HG03103 (cell line): ENCODE measurements around the gene ATP4A.
"Not testable (repeated sequence)": the region's sequence is repeated elsewhere in the genome, so short reads cannot be mapped to it uniquely, and the experiment has no call there.

ENCODE experiments used
- ATAC-seq: cut with Tn5 transposase; IDR thresholded peaks from one replicate; pipeline ENCODE4 v1.9.1; 2021; ENCODE audit warnings: low read depth; ENCODE audit not compliant: unreplicated experiment

The ATP4A gene

DNA sequence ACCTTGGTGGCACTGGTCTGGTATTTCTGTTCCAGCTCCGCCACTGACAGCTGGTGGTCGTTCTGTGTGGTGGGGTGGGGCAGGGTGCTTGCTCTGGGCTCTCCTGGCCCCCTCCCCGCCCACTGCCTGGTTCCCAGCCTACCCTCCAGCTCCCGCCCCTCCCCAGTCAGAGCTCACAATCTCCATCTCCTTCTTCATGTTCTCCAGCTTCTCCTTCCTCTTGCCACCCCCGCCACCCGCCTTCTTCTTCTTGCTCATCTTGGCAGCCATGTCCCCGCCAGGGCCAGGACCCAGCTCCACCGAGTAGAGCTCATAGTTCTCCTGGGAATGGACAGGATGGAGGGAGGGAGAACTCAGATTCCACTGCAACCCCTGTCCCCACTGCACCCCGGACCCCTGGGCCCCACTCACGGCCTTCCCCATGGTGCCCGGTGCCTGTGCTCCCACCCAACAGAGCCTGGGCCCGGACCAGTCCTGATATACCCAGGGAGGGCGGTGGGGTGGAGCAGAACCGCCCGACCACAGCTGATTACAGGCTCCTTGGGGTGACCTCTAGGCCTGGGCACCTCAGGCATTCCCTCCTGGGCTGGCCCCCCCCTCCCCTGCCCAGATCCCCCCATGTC is at the start of gene ATP4A:
TSS of gene ATP4A (minus strand) at position 452 of the 623 bp plus-strand sequence. CDS start at position 423, 29 bp downstream.
- ATAC-seq, result no peak

DNA sequence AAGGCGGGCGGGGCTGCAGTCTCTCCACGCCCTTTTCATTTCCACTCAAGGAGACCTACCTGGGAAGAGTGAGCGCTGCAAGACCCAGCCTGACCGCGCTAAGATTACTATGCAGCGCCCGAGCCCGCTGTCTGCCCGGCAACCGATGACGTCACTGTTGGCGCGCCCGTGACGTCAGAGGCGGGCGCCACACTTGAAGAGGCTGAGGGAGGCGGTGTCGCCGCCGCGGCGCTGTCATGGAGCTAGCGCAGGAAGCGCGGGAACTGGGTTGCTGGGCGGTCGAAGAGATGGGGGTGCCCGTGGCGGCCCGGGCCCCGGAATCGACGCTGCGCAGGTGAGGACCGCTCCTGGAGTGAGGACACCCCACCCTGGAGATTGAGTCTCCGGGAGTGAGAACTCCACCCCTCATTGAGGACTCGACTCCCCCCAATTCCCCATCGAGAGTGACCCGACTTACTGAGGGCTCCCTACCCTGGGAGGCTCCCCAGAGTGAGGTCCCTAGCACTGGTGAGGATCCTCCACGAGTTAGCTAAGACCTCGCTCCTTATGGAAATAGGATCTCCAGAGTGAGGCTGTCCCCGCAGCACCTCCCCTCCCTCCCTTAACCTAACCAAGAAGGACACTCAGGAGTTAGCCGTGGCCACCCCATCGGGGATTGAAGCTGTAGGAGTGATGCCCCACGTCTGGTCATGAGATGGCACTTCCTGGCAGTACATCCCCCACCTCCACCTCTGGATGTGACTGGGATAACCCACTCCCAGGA is 49.3 kb upstream of the ATP4A start, which contains the start of gene HAUS5:
TSS of gene HAUS5 (plus strand) at position 177 of the 763 bp plus-strand sequence. CDS start at position 237, 60 bp downstream.
- ATAC-seq, result peak; percentile 70

DNA sequence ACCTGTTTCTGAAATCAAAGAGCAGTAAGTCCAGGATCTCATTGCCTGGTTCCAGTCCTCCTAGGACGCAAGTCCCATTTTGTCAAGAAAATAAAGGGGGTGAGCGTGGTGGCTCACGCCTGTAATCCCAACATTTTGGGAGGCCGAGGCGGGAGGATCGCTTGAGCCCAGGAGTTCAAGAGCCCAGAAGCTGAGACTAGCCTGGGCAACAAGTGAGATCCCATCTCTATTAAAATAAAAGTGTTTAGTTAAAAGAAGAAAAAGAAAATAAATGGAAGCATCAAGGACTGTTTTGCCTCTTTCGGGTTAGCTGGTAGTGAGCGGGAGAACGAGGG is 48.7 kb upstream of the ATP4A start:
- no peak for ATAC-seq

GRCh38 chr19:35609851-35610353 is 46.4 kb upstream of the ATP4A start:
- no peak for ATAC-seq

DNA sequence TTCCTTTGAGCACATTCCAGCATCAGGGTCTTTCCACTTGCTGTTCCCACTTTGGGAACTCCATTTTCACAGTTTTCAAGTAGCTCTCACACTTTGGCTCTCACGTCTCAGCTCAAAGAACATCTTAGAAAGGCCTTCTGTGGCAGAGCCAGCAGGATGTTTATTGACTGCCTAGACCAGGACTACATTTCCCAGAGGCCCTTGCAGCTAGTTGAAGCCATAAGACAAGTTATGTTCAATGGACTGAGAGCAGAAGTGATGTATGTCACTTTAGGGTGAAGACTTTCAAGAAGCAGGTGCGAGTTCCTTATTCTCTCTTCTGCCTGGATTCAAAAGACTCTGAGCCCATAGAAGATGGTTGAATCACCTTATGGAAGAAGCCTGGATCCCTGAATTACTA is 44.8 kb upstream of the ATP4A start:
- ATAC-seq, result no peak

DNA sequence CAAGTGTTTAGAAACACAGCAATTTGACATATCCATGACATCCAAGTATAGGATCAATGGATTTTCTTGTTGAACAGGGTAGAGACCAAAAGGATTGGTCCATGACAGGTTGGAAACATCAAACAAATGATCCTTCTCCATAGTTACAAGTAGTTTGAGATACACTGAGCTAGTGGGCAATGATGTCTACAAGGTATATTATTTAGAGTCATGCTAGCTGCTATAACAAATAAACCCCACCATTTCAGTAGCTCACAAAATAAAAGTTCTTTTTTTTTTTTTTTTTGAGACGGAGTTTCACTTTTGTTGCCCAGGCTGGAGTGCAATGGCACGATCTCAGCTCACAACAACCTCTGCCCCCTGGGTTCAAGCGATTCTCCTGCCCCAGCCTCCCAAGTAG is 44.2 kb upstream of the ATP4A start:
- ATAC-seq, result no peak

DNA sequence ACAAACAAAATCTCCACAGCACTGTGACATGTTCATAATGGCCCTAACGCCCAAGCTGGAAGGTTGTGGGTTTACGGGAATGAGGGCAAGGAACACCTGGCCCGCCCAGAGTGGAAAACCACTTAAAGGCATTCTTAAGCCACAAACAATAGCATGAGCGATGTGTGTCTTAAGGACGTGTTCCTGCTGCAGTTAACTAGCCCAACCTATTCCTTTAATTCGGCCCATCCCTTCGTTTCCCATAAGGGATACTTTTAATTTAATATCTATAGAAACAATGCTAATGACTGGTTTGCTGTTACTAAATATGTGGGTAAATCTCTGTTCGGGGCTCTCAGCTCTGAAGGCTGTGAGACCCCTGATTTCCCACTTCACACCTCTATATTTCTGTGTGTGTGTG is 43.7 kb upstream of the ATP4A start:
- not testable (repeated sequence) for ATAC-seq

GRCh38 chr19:35604436-35604835 is 41.0 kb upstream of the ATP4A start:
- not testable (repeated sequence) for ATAC-seq

GRCh38 chr19:35601971-35602370 is 38.5 kb upstream of the ATP4A start:
- no peak for ATAC-seq

DNA sequence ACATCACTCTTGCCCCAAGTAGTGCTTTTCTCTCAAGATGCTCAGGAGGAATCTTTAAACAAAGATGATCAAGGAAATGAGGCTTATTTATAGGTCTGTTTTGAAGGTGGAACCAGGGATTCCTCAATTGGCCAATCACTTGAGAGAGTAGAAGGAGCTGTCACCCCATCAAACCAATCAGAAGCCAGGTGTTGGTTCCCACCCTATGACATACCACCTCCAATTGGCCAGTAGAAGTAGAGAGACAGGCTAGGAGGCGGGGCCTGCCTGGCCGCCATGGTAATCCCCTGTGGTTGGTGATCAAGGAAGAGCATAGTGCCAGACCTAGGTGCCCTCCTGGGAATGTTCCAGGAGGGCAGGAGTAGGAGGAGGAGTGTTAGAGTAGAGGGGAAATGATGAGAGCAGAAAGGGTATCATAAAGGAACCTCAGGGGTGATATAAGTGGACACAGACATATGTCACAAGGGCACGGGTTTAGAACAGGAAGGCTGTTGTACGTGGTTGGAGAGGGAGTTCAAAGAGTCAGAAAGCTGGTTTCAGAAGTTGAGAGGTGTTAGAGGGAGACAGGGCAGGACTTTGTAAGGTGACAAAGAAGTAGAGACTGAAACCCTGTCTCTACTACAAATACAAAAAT is 33.0 kb upstream of the ATP4A start:
- ATAC-seq, result no peak

DNA sequence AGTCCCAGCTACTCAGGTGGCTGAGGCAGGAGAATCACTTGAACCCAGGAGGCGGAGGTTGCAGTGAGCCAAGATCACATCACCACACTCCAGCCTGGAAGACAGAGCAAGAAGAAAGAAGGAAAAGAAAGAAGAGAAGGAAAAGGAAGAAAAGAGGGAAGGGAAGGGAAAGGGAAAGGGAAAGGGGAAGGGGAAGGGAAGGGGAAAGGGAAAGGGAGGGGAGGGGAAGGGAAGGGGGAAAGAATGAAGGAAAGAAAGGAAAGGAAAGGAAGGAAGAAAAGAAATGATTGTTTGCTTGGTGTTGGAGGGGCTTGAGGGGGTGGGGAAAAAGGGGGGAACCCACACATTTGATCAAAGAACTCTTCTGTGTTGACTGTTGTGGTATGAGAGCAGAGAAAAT is 32.5 kb upstream of the ATP4A start:
- no peak for ATAC-seq

DNA sequence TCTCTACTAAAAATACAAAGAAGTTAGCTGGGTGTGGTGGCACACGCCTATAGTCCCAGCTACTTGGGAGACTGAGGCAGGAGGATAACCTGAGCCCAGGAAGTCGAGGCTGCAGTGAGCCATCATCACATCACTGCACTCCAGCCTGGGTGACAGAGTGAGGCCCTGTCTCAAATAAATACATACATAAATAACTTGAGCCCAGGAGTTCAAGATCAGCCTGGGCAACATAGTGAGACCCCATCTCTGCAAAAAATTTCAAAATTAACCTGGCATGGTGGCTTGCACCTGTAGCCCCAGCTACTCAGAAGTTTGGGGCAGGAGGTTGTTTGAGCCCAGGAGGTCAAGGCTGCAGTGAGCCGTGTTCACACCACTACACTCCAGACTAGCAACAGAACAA is 31.6 kb upstream of the ATP4A start:
- not testable (repeated sequence) for ATAC-seq

DNA sequence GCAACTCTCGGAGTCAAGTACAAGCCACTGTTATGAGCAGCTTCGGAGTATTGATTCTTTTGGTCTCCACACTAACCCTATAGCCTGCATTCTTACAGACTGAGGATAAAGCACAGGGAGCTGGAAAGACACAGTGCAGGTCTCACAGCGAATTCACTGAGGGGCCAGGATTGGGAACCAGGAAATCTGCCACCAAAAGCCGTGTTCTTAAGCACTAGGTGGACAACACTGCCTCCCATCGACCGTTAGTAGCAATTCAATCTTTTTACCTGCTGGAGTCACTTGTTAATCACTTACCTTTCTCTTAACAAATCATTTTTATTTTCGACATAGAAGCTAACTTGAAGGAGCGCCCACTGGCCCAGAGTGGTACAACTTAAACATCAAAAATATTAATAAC is 28.8 kb upstream of the ATP4A start:
- no peak for ATAC-seq

GRCh38 chr19:35590875-35591274 is 27.4 kb upstream of the ATP4A start:
- ATAC-seq, result no peak

DNA sequence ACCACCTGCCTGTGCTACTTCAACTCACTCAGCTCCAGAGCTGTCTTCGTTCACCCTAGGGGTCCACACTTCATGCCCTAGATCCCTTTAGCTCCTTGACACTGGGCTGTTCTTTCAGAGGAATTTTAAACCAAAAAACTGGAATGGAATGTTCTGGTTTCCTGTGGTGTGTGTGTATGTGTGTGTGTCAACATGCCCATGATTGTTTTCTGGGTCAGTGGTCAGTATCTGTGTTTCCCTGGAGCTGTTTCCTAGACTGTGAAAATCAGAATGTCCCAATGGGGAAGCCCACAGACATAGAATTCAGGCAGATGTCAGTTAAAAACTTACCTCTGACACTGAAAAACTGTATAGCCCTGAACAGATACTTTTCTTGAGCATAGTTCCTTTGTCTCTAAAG is 23.9 kb upstream of the ATP4A start:
- ATAC-seq, result no peak

- no peak for ATAC-seq
Observed at GRCh38 chr19:35585848-35586247, 22.4 kb upstream of the ATP4A start, which contains the start of gene PMIS2. Gene PMIS2, plus strand, starts transcription at chr19:35586173. Its CDS starts 87 bp downstream, at chr19:35586260.

DNA sequence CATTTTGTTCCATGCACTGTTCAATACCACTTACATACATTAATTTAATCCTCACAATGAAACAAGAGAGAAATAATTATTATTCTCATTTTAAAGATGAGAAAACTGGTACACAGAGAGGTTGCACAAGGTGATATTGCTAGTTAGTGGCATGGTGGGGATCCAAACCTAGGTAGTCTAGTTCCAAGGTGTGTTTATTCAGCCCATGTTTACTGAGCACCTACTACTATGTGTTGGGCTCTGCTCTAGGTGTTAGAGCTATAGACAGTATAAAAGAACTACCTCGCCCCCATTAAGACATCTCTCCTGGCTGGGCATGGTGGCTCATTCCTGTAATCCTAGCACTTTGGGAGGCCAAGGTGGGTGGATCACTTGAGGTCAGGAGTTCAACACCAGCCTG is 19.3 kb upstream of the ATP4A start:
- ATAC-seq, result no peak

GRCh38 chr19:35578707-35579106 is 15.2 kb upstream of the ATP4A start:
- no peak for ATAC-seq

DNA sequence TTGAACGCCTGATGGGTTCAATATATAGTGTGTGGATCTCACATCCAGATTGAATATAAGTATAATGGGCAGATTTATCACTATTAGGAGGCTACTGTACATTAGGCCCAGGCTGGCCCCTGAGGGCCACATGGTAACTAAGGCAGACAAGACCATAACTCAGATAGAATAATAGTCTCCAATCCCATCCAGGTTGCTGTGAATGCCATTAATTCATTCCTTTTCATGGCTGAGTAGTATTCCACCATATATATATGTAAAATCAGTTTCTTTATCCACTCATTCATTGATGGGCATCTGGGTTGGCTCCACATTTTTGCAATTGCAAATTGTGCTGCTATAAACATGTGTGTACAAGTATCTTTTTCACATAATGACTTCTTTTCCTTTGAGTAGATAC is 14.5 kb upstream of the ATP4A start:
- no peak for ATAC-seq

GRCh38 chr19:35571406-35571965 is 8.0 kb upstream of the ATP4A start:
- no peak for ATAC-seq

DNA sequence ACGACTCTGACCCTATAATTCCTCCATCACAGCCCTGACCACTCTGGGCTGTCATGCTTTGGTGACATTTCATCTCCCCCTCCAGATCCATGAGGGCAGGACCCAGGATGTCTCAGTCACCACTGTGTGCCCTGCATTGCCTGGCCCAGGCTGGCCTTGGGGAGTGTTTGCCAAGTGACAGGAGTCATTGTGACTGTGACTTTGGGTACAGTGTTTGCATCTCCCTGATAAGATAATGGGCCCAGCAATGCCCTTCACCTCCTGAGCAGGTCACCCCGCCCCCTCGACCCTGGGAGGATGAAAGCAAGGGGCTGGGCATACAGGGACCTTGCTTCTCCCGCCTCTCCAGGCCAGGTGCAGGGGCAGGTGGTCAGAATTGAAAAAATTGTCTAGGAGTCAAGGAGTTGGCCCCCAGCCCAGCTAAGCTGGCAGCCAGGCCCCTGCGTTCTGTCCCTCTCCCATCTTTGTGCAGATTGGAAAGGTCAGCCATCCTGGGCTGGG is 5.9 kb upstream of the ATP4A start:
- ATAC-seq, result no peak
